SH-SY5Y (cell line): Measurements from ENCODE around the gene ACAD9.

Experiments used
- GATA2 ChIP-seq: IDR thresholded peaks from 2 replicates; pipeline ENCODE4 v1.6.1; 2011; ENCODE audit warnings: mild to moderate bottlenecking, low read depth, low read length
- GATA3 ChIP-seq: IDR thresholded peaks from 2 replicates; pipeline ENCODE4 v1.6.1; 2011; ENCODE audit warnings: low read depth, mild to moderate bottlenecking, low read length, moderate library complexity

The ACAD9 gene

DNA sequence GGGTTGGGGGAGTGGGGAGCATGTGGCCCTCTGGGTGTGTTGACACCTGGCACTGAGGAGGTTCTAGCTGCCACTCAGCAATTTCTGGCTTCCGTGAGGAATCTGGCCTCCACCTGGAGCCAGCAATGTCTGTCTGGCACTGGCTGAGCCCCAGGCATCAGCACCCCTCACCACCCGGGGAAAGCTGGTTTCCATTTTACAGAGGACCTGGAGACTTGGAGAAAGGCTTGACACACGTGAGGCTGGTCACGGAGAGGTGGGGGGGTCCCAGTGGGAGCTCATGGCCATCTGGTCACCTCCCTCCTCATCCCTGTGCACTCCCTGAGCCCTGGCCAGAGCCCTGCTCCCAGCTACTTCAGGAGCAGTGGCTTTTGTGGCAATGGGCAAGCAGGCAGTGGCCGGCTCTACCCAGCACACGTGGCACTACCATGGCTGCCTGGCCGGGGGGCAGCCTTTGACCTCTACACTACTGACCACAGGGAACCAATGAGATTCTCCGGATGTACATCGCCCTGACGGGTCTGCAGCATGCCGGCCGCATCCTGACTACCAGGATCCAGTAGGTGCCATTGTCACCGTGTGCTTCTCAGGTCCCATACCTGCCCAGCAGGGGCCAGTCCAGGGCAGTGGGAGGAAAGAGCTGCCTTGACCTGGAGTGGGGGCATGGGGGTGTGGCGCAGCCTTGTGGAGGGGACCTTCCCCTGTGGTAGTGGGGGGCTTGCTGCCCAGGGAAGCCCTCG is 28.5 kb downstream of the ACAD9 start:
- no peak for TF ChIP-seq GATA2
- no peak for TF ChIP-seq GATA3

DNA sequence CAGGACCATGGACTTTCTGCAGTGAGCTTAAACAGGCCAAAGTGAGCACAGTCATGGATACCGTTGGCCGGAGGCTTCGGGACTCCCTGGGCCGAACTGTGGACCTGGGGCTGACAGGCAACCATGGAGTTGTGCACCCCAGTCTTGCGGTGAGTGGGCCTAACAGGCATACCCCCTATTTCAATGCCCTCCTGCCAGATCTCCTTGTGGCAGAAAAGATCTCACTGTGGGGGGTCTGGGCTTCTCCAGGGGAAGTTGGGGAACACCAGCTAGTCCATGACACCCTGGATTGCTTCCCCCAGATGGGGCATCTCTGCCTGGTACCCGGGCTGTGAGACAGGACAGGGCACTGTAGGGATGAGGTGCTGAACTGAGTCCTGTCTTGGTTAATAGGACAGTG is 29.5 kb downstream of the ACAD9 start:
- TF ChIP-seq GATA2 (no peak), GATA3 (no peak)

DNA sequence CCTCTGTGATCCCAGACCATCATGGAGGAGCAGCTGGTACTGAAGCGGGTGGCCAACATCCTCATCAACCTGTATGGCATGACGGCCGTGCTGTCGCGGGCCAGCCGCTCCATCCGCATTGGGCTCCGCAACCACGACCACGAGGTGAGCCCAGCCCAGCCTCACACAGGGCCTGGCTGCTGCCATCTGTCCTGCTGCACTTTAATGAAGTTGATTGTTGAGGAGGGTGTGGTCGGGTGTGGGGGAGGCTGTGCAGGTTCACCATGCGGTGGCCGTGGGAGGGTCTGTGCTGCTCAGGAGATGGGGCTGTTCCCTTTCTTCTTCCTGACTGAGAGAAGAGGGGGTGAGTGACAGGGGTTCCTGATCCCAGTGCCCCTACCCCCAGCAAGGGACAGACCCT is 30.6 kb downstream of the ACAD9 start:
- TF ChIP-seq GATA3 (no peak), GATA2 (no peak)

DNA sequence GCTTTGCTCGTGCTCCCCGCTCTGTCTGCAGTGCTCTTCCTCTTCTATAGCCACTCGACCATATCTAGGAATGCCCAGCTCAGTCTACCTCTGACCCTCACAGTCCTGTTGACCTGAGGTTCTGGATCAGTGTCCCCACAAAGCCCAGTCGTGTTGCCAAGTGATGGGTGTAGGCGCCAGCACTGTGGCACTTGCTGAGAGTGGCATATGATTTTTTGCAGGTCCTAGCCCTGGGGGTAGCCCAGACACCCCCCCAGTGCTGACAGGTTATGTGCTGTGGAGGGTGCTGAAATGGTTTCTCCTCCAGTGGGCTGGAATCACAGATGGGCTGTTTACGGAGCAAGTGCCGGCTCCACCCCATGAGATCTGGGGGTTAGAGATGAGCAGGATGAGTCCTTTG is 32.5 kb downstream of the ACAD9 start:
- TF ChIP-seq GATA3 (no peak), GATA2 (no peak)

DNA sequence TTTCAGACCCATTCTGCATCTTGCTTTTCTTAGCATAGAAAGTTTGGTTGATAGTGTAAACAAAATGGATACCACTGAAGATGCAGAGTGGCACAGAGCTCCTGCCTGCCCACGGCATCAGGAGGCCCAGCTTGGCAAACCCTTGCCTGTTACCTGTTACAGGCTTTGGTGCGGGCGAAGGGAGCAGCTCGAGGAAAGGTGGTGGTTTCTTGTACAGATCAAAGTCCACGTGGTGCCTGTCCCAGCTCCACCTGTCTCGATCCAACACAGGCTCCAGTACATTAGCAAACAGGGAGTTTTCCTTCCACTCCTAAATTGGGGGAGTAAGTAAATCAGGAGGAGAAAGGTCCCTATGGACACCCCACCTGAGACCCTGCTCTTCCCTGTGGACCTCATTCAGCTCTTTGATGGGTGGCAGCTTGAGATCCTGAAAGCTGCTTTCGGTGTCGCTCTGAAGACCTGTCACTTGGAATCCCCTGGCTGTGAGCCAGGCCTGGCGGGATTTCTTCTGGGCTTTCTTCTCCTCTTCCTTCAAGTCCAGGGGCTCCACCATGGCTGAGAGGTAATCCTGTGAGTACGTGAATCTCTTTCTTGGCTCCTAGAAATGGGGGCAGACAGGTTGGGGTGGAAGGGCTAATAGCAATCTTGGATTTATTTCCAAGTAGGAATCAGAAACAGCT is 35.7 kb downstream of the ACAD9 start:
- TF ChIP-seq GATA2 (no peak), GATA3 (no peak)

DNA sequence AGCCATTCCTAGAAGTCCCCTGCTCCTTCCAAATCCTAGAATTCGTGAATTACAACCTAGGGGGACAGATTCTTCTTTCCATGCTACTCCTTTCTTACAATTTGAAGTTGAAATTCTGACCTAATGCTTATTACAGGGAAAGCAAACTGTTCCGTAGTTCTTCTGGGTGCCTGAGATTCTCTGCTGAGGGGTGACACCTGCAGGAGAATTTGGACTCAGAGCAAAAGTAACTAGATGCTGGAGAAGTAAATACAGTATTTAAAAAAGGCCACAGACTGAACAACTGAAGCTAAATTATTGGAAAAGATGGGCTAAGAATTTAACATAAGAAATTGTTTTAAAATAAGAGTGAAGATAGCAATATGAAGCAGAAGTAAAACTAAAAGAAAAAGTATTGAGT is 37.9 kb downstream of the ACAD9 start:
- TF ChIP-seq GATA2, result no peak
- no peak for TF ChIP-seq GATA3

DNA sequence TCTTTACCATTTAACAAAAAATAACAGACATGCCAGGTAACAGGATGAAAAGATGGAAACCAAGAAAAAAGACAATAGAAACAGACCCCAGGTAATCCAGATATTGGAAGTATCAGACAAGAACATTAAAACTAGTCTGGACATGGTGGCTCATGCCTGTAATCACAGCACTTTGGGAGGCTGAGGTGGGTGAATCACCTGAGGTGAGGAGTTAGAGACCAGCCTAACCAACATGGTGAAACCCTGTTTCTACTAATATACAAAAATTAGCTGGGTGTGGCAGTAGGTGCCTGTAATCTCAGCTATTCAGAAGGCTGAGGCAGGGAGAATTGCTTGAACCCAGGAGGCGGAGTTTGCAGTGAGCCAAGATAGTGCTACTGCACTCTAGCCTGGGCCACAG is 40.6 kb downstream of the ACAD9 start:
- TF ChIP-seq GATA2 (no peak), GATA3 (no peak)

DNA sequence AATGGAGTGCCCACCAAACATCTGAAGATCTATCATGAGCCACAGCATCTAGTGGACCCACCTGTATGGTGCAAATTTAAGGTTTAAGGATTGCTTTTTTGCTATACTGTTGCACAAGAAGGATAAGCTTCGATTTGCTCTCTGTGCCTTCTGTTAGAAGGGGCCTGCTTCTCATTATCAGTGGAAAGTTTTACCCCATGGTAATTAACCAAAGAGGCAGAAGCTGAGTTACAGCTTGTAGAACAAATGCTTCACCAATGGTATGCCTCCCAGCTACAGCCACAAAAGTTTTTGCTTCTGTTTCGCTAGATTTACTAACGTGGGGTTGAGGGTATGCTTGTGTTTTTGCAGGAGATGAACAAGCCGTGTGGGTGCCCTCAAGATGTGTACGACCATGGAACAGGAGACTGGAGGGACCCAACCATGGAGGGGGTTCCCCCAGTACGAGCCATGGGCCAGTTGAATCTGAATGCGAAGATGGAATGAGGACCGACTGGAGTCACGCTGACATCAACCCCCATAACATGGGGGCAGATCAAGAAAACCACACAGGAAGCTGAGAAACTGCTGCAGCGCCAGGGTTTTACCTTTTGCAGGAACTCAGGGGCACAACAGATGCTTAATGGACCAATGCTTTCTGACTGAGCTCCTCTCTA is 43.5 kb downstream of the ACAD9 start:
- TF ChIP-seq GATA3, result no peak
- no peak for TF ChIP-seq GATA2

DNA sequence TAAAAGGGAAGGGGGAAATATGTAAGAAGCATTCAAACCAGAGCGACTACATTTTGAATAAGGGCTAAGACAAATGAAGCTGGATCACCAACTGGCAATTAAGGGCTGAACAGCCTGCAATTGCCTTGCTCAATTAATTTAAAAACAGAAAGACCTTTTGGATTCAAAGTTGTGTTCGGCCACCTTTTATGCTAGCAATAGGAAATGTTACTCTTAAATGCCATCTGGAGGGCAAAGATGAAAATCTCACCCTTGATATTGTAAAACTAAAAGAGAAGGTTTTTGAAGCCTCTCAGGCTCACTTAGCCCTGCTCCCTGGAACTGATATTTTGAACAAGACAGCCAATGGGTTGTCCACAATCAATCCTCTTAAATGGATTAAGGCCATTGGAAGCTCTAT is 44.2 kb downstream of the ACAD9 start:
- no peak for TF ChIP-seq GATA2

DNA sequence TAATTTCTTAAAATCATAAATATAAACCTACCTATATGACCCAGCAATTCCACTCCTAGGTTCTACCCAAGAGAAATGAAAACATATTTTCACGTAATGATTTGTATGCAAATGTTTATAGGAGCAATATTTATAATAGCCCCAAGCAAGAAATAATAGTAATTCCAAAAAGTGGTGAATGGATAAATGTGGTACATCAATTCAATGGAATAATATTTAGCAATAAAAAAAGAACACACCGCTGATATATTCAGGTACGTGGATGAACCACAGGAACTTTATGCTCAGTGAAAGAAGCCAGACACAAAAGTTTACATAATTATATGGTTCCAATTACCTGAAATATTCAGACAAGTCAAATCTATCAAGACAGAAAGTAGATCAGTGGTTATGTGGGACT is 49.9 kb downstream of the ACAD9 start:
- TF ChIP-seq GATA3, result no peak

DNA sequence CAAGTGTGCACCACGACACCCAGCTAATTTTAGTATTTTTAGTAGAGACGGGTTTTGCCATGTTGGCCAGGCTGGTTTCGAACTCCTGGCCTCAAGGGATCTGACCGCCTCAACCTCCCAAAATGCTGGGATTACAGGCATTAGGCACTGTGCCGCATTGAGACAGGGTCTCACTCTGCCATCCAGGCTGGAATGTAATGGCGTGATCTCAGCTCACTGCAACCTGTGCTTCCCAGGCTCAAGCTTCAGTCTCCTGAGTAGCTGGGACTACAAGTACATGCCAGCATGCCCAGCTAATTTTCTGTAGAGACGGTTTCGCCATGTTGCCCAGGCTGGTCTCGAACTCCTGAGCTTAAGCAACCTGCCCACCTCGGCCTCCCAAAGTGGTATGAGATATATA is 51.6 kb downstream of the ACAD9 start:
- TF ChIP-seq GATA2 (no peak), GATA3 (no peak)

DNA sequence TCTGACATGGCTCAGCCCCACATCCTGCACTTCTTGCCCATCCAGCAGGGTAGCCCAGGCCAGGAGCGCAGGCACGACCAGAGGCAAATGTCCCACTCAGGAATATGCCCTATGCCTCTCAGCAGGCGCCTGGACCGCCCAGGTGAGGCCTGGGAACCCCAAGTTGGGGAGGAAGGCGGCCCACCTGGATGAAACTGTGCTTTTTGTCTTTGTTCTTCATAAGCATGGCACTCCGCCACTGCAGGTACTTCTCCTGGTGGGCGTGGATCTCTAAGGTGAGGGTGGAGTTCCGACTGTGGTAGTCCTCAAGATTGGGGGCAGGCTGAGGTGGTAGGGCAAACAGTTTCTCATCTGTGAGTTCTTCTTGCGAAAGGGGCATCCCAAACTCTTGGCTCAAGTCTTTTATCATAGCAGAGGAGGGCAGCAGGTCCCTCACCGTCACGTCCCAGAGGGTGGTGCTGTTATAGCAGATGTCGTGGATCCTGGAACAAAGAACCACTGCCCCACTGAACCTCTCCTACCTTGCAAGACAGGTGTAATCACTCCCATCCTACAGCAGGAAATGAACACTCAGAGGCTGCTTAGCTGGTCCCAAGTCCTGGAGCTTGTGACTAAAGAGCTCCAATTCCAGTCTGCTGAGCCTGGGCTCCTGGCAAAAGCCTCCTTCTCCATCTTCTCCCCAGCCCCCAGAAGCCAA is 53.2 kb downstream of the ACAD9 start:
- no peak for TF ChIP-seq GATA2
- TF ChIP-seq GATA3, result no peak

DNA sequence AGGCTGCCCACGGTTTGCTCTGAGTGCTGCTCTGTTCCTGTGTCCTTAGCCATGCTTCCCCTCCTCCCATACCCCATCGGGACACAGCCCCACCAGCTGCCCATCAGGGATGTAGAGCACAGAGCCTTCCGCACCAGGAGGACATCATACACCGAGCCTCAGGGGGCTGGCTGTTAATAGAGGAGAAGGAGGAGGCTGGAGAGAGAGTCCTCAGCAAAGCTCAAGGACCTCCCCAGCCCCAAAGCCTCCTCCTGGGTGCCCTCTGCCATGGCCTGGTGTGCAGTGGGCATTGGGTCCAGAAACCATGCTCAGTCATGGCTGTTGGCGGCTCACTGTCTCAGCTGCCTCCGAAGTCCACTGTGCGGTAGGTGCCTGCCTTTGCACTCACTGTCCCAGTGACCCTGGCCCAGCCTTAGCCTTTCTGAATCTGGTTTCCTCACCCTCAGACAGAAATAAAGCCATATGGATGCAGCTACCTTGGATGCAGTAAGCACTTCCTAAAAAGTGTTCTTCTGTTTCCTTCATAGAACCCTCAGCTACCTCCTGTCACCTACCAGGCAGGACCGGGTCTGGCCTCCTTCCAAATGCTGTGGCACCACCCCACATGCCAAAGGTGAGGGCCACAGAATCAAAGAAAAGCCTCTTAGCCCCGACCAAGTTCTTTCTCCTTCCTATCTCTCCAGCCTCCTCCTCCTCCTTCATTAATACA is 53.9 kb downstream of the ACAD9 start:
- TF ChIP-seq GATA3, result no peak

DNA sequence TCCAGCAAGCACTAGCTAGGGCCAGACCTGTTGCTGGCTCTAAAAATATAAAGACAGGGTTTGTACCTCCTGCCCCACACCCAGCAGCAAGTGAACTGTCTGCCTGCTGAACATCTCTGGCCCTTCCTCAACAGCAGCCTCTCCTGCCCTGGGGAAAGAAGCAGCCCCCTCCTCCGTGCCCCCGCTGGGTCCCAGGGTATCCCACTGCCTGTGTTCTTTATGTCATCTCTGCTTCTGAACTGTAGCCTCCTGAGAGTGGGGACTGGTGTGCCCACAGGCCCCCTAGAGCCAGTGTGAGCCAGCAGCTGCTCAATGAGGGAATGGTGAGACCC is 54.5 kb downstream of the ACAD9 start:
- no peak for TF ChIP-seq GATA2
- no peak for TF ChIP-seq GATA3
